ENCODE results near the gene SIVA1. TPM values are rescaled to one million over a fixed set of nuclear protein-coding genes. Genes with fewer than 3 reads are reported as not detected.

The SIVA1 gene
- total RNA-seq, 1 donor from 2014 or later, result 90.1 TPM

DNA sequence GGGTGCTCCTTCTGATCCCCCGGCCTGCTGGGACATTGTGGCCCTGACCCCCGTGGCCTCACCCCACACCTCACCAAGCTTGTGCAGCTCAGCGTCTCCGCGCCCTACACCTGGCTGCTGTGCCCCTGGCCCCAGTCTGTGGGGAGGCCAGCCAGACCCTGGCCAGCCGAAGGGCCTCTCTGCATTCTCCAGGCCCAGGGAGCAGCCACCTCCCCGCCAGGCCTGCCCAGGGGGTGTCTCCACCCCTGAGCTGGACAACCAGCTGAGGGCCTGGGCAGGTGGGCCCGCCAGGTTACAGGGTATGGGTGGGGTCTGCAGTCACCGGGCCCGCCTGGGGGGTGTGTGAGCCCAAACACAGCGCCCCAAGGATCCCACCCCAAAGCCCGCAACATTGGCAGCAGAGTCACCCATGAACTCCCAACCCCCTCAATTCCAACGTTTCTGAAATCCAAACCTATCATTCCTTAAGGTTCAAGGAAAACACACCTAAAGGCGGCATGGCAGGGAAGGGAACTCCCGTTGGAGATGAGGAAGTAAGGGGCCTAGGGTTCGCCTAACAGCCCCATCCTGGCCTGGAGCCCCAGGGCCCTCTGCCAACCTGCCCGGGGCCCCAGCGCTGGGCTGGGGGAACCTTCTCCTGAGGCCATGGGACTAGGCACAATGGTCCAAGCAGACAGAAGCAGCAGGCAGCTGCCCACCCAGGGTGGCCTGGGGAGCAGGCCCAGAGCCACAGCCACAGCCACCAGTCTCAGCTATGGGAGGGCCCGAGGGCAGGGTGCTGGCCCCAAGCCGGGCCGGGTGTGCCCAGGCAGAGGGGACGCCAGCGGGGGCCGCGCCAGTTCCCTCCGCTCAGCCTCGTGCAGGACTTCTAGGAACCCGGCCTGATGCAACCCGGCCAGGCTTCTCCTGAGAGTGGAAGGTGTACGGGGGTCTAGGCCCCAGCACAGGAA is 34.1 kb downstream of the SIVA1 start:
- H3K27ac Mint-ChIP-seq, result no peak overlapping the region
- DNase-seq (ENCODE audit: extremely low spot score, unreplicated experiment), result no peak
- no peaks in the 10 kb centered on the region for H3K9me3 Mint-ChIP-seq
- no peak overlapping the region for H3K4me3 Mint-ChIP-seq
- H3K4me1 Mint-ChIP-seq (ENCODE audit: unreplicated experiment), result no peaks in the 10 kb centered on the region
- no peaks in the 10 kb centered on the region for H3K27me3 Mint-ChIP-seq
- TF ChIP-seq, protein P1, sequence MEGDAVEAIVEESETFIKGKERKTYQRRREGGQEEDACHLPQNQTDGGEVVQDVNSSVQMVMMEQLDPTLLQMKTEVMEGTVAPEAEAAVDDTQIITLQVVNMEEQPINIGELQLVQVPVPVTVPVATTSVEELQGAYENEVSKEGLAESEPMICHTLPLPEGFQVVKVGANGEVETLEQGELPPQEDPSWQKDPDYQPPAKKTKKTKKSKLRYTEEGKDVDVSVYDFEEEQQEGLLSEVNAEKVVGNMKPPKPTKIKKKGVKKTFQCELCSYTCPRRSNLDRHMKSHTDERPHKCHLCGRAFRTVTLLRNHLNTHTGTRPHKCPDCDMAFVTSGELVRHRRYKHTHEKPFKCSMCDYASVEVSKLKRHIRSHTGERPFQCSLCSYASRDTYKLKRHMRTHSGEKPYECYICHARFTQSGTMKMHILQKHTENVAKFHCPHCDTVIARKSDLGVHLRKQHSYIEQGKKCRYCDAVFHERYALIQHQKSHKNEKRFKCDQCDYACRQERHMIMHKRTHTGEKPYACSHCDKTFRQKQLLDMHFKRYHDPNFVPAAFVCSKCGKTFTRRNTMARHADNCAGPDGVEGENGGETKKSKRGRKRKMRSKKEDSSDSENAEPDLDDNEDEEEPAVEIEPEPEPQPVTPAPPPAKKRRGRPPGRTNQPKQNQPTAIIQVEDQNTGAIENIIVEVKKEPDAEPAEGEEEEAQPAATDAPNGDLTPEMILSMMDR (conservative IDR thresholded peaks at IDR 0.05), result no peak
- no peaks in the 10 kb centered on the region for H3K36me3 Mint-ChIP-seq

DNA sequence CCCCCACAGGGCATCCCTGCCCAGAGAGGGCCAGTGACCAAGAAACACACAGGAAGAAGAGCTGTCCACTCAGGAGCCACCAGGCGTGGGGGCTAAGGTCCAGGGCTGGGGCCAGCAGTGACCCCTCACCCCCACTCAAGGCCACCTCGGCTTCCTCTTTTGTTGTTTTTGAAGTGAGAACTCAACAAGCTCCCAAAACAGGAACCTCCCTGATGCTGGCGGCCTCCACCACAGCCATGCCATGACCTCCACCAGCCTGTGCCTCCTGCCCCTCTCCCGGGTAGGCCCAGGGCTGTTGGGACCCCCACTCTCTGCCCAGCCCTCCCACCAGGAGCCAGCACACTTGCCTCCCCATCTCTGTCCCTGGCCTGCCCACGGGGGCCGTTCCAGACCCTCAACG is 34.8 kb downstream of the SIVA1 start:
- no peak for DNase-seq (ENCODE audit: extremely low spot score, unreplicated experiment)
- no peaks in the 10 kb centered on the region for H3K27me3 Mint-ChIP-seq
- H3K4me1 Mint-ChIP-seq (ENCODE audit: unreplicated experiment), result no peaks in the 10 kb centered on the region
- H3K9me3 Mint-ChIP-seq, result no peaks in the 10 kb centered on the region
- TF ChIP-seq, protein P1 (conservative IDR thresholded peaks at IDR 0.05), result no peak
- H3K4me3 Mint-ChIP-seq, result no peak overlapping the region
- no peak overlapping the region for H3K27ac Mint-ChIP-seq
- H3K36me3 Mint-ChIP-seq, result no peaks in the 10 kb centered on the region

- no peaks in the 10 kb centered on the region for H3K27me3 Mint-ChIP-seq
- H3K4me3 Mint-ChIP-seq, result no peak overlapping the region
- DNase-seq (ENCODE audit: extremely low spot score, unreplicated experiment), result no peak
- H3K36me3 Mint-ChIP-seq, result no peaks in the 10 kb centered on the region
- TF ChIP-seq, protein P1 (conservative IDR thresholded peaks at IDR 0.05), result no peak
- H3K4me1 Mint-ChIP-seq (ENCODE audit: unreplicated experiment), result peaks cover 3% of the 10 kb centered on the region
- no peak overlapping the region for H3K27ac Mint-ChIP-seq
- no peaks in the 10 kb centered on the region for H3K9me3 Mint-ChIP-seq
Observed at GRCh38 chr14:104788161-104788818, 35.3 kb downstream of the SIVA1 start.

DNA sequence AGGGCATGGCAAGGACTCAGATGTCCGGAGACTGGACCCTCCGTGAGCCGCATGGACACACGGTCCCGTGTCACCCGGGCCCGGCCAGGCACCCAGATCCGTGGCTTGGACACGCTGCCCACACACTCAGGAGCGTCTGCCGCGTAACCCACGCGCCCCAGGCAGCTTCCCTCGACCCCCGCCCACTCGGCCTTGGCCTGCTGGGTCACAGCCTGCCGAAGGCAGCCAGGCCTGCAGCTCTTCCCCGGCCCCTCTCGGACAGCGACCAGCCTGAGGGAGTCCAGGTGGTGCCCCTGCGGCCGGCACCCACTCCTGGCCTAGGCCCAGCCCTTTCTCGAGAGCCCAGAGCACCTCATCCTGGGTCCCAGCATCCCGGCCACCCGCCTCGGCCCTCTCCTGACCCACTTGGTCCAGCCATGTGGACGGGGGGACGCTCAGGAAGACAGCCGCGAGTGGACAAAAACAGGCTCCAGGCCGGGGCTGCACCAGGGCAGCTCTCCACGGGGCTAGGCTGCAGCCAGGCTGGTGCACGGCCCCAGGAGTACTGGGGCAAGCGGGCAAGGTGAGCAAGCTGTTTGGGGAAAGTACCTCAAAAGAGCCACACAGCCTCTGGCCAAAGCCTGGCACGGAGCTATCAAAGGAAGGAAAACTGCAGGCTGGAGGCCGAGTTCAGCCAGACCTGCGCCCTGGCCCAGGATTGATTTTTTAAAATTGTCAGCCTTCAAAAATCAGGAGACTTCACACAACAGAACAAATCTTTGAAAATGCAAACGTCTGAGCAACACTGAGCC is 36.1 kb downstream of the SIVA1 start:
- TF ChIP-seq, protein P1 (conservative IDR thresholded peaks at IDR 0.05), result no peak
- Mint-ChIP-seq H3K27me3 (no peaks in the 10 kb centered on the region), H3K4me3 (no peak overlapping the region), H3K9me3 (no peaks in the 10 kb centered on the region), H3K27ac (no peak overlapping the region), H3K4me1 (ENCODE audit: unreplicated experiment) (peaks cover 10% of the 10 kb centered on the region), H3K36me3 (no peaks in the 10 kb centered on the region)
- DNase-seq (ENCODE audit: extremely low spot score, unreplicated experiment), result no peak
